Measurements from ENCODE around the gene MYO10.
"Not testable (repeated sequence)": the region's sequence is repeated elsewhere in the genome, so short reads cannot be mapped to it uniquely, and the experiment has no call there.

MYO10 gene

GRCh38 chr5:16725575-16725974 is 210.5 kb downstream of the MYO10 start:
- no peak for DNase-seq (ENCODE audit: extremely low read depth, low read depth)
- TF ChIP-seq, protein P1, sequence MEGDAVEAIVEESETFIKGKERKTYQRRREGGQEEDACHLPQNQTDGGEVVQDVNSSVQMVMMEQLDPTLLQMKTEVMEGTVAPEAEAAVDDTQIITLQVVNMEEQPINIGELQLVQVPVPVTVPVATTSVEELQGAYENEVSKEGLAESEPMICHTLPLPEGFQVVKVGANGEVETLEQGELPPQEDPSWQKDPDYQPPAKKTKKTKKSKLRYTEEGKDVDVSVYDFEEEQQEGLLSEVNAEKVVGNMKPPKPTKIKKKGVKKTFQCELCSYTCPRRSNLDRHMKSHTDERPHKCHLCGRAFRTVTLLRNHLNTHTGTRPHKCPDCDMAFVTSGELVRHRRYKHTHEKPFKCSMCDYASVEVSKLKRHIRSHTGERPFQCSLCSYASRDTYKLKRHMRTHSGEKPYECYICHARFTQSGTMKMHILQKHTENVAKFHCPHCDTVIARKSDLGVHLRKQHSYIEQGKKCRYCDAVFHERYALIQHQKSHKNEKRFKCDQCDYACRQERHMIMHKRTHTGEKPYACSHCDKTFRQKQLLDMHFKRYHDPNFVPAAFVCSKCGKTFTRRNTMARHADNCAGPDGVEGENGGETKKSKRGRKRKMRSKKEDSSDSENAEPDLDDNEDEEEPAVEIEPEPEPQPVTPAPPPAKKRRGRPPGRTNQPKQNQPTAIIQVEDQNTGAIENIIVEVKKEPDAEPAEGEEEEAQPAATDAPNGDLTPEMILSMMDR (IDR thresholded peaks at IDR 0.05; ENCODE audit: low read depth, low read length, missing control alignments), result no peak
- no peak overlapping the region for H3K4me3 ChIP-seq (replicated peaks; ENCODE audit: low read depth, low read length)

- H3K4me3 ChIP-seq (replicated peaks; ENCODE audit: low read depth, low read length), result no peak overlapping the region
- DNase-seq (ENCODE audit: extremely low read depth, low read depth), result no peak
- TF ChIP-seq, protein P1 (IDR thresholded peaks at IDR 0.05; ENCODE audit: low read depth, low read length, missing control alignments), result no peak
Observed at GRCh38 chr5:16723821-16724220, 212.3 kb downstream of the MYO10 start.

DNA sequence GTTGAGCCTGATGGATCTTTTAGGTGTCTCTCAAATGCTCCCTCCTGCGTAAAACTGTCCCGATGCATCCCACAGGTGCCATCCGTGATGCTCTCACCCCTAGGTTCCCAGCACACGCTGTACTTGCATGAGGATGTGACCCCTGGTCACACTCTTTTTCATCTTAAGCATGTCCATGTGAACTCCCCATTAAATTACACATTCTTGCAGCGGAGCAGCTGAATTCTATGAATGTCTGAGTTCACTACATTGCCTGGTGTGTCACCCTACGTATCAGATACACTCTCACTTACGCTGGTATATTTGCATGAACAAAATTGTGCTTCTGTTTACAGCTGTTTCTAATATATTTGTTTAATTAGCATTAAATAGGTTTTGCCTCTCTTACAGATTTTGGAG is 214.0 kb downstream of the MYO10 start:
- TF ChIP-seq, protein P1 (IDR thresholded peaks at IDR 0.05; ENCODE audit: low read depth, low read length, missing control alignments), result no peak
- no peak overlapping the region for H3K4me3 ChIP-seq (replicated peaks; ENCODE audit: low read depth, low read length)
- DNase-seq (ENCODE audit: extremely low read depth, low read depth), result no peak

DNA sequence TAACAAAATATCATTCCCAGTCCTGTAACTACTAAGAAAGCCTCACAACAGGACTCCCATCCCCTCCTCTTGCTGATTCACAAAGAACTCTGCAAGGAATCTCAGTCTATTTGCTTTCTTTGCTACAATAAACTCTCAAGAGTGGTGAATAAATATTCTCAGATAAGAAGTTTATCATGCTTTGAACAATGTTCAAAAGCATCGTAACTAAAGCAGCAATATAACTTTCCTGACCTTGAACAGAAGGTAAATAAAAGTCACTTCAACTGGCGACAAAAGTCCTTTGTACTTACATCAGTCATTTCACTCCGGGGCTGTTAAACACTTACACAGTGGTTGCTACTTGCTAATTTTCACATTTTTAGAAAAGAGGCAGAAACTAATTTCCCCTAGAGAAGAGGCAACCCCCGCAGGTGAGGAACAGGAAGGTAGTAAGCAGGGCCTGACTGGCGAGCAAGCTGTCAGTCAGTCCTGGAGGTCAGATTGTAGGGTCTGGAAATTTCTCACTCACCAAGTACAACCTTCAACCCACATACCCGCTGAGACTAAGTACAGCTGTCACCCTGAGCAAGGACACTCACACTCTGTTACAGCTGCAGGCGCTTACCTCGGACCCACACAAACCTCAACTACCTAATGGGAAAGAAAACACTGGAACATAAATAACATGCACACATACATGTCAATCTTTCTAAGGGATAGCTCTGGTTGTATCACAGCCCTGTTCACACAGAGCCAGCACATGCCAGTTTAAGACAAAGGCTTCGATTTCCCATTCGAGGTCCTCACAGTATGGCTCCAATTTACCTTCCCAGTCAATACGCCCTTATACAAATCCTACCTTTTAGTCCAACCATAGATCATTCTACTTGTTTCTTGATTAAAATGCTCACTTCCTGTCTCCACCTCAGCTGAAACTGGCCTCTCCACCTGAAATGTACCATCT is 214.7 kb downstream of the MYO10 start:
- TF ChIP-seq, protein P1 (IDR thresholded peaks at IDR 0.05; ENCODE audit: low read depth, low read length, missing control alignments), result no peak

DNA sequence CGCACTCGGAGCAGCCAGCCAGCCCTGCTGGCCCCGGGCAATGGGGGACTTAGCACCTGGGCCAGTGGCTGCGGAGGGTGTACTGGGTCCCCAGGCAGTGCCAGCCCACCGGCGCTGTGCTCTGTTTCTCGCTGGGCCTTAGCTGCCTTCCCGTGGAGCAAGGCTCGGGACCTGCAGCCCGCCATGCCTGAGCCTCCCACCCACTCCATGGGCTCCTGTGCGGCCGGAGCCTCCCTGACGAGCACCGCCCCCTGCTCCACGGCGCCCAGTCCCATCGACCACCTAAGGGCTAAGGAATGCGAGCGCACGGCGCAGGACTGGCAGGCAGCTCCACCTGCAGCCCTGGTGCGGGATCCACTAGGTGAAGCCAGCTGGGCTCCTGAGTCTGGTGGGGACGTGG is 218.1 kb downstream of the MYO10 start:
- not testable (repeated sequence) for H3K4me3 ChIP-seq (replicated peaks; ENCODE audit: low read depth, low read length); DNase-seq (ENCODE audit: extremely low read depth, low read depth)

More for the DNA sequence above, 214.7 kb downstream of the MYO10 start:
- H3K4me3 ChIP-seq (replicated peaks; ENCODE audit: low read depth, low read length), result no peak overlapping the region
- DNase-seq (ENCODE audit: extremely low read depth, low read depth), result no peak

DNA sequence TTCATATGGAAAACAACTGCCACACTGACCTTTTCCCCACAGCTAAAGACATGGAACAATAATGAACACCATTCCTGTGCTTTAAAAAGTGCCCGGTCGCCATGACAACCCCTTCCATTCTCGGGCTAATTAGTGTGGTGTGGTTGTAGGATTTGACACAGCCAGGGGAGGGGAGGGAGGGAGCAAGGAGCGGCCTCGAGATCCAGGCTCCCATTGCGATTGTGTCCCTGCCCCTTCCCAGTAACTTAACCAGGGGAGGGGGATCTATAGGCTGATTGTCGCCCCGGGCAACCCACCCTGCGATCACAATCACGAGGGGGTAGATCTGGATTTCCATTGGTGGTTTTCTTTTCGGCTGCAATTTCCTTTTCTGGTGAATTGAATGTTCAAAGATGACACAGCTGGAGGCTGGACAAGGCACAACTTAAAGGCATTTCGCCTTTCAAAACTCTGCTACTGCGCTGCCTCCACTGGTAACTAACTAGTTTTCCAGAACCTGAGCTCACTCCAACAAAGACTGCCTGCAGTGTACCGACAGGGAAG is 222.6 kb downstream of the MYO10 start:
- TF ChIP-seq, protein P1 (IDR thresholded peaks at IDR 0.05; ENCODE audit: low read depth, low read length, missing control alignments), result no peak
- DNase-seq (ENCODE audit: extremely low read depth, low read depth), result no peak
- no peak overlapping the region for H3K4me3 ChIP-seq (replicated peaks; ENCODE audit: low read depth, low read length)

DNA sequence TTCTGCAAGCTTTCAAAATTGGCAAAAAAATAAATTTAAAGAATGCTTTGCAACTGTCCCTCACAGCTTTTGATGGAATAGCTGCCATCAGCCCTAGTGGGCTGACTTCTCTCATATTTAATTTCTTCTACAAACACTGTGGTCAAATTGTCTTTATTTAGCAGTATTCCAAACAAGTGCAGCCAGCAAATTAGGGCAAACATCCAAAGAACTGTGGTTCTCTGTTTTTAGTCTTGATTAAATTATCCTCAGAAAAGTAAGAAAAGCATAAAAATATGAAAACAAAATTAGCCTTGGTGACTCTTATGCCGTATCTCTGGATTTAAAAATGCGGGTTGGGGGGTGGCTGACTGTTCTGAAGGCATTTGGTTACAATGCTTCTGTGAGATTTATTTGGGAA is 223.5 kb downstream of the MYO10 start:
- H3K4me3 ChIP-seq (replicated peaks; ENCODE audit: low read depth, low read length), result no peak overlapping the region
- TF ChIP-seq, protein P1 (IDR thresholded peaks at IDR 0.05; ENCODE audit: low read depth, low read length, missing control alignments), result no peak
- no peak for DNase-seq (ENCODE audit: extremely low read depth, low read depth)
